Breast epithelium (tissue), 3 donors: ENCODE measurements around the gene PHC2.

Source experiments
- POLR2AphosphoS5 ChIP-seq, 3 donors: sonication (generic); formaldehyde crosslinking; IDR thresholded peaks; one replicate each; pipeline ENCODE4 v1.6.1; 2017; ENCODE audit warnings: antibody characterized with exemption in 3 of 3
- TF ChIP-seq, protein P1 (sequence below), 3 donors: fragments of 450-650 bp; IDR thresholded peaks; one replicate each; pipeline ENCODE4 v1.5.1; 2016 to 2017; ENCODE audit warnings: antibody characterized with exemption in 3 of 3, mild to moderate bottlenecking in 3 of 3, moderate library complexity in 3 of 3

DNA sequence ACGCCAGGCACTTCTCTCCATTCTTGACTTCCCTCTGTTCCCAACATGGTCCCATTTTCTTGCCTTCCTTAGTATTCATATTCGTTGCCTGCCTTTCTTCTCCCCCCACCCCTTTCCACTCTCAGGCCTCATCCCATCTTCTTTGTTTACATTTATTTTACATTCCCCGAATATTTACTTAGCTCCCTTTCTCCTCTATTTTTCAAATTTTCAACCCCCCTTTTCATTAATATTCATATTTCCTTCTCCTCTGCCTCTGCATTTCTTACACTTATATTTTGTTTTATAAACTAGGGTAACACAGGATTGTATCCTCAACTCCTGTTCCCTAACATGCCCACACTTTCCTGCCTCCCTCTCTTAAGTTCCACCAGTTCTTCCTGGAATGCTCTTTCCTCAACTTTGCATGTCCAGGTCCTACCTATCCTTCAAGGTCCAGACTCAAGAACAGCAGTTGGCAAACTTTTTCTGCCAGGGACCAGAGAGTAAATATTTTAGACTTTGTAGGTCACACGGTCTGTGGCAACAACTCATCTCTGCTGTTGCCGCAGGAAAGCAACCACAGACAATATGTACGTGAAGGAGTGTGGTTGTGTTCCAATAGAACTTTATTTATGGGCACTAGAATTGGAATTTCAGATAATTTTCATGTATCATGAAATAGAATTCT is 80.1 kb downstream of the PHC2 start:
- TF ChIP-seq, protein P1, sequence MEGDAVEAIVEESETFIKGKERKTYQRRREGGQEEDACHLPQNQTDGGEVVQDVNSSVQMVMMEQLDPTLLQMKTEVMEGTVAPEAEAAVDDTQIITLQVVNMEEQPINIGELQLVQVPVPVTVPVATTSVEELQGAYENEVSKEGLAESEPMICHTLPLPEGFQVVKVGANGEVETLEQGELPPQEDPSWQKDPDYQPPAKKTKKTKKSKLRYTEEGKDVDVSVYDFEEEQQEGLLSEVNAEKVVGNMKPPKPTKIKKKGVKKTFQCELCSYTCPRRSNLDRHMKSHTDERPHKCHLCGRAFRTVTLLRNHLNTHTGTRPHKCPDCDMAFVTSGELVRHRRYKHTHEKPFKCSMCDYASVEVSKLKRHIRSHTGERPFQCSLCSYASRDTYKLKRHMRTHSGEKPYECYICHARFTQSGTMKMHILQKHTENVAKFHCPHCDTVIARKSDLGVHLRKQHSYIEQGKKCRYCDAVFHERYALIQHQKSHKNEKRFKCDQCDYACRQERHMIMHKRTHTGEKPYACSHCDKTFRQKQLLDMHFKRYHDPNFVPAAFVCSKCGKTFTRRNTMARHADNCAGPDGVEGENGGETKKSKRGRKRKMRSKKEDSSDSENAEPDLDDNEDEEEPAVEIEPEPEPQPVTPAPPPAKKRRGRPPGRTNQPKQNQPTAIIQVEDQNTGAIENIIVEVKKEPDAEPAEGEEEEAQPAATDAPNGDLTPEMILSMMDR (IDR thresholded peaks at IDR 0.05), result no peak
- no peak for TF ChIP-seq POLR2AphosphoS5 (IDR thresholded peaks at IDR 0.05)
